Hepatocyte (in vitro differentiated cells): ENCODE data around the gene RNFT2.

Experiments
- EZH2 ChIP-seq: fragments of 200-600 bp; sonication (generic); IDR thresholded peaks from 2 replicates; pipeline ENCODE4 v1.6.1; 2016; ENCODE audit warnings: antibody characterized with exemption, mild to moderate bottlenecking, borderline replicate concordance
- EZH2phosphoT487 ChIP-seq: fragments of 200-600 bp; sonication (generic); IDR thresholded peaks from one replicate; pipeline ENCODE4 v1.6.1; 2018; ENCODE audit warnings: antibody characterized with exemption, mild to moderate bottlenecking, low read depth, moderate library complexity; ENCODE audit not compliant: unreplicated experiment, severe bottlenecking
- TF ChIP-seq, protein P1 (sequence below): fragments of 200-600 bp; sonication (generic); IDR thresholded peaks from 2 replicates; pipeline ENCODE4 v1.5.1; 2016; ENCODE audit warnings: antibody characterized with exemption, mild to moderate bottlenecking; ENCODE audit not compliant: poor library complexity

GRCh38 chr12:116765271-116765670 lies 27.2 kb downstream of the RNFT2 start:
- TF ChIP-seq, protein P1, sequence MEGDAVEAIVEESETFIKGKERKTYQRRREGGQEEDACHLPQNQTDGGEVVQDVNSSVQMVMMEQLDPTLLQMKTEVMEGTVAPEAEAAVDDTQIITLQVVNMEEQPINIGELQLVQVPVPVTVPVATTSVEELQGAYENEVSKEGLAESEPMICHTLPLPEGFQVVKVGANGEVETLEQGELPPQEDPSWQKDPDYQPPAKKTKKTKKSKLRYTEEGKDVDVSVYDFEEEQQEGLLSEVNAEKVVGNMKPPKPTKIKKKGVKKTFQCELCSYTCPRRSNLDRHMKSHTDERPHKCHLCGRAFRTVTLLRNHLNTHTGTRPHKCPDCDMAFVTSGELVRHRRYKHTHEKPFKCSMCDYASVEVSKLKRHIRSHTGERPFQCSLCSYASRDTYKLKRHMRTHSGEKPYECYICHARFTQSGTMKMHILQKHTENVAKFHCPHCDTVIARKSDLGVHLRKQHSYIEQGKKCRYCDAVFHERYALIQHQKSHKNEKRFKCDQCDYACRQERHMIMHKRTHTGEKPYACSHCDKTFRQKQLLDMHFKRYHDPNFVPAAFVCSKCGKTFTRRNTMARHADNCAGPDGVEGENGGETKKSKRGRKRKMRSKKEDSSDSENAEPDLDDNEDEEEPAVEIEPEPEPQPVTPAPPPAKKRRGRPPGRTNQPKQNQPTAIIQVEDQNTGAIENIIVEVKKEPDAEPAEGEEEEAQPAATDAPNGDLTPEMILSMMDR, result no peak
- no peak for TF ChIP-seq EZH2phosphoT487
- no peak for TF ChIP-seq EZH2
